Stimulated activated naive CD8-positive, alpha-beta T cell treated with anti-CD3 and anti-CD28 coated beads, Interleukin-15, Interleukin-2, amounts not matched to agents 100 ng/mL and 50 ng/mL, for 24 hours (primary cell): ENCODE measurements around the gene DENND1A.

Source experiments
- H3K27ac Mint-ChIP-seq: one replicate; pipeline ENCODE4 v1.8.0; 2021; ENCODE audit warnings: mild to moderate bottlenecking, mixed read lengths
- H3K27me3 Mint-ChIP-seq: one replicate; pipeline ENCODE4 v1.8.0; 2021; ENCODE audit warnings: mixed read lengths
- H3K36me3 Mint-ChIP-seq: one replicate; pipeline ENCODE4 v1.8.0; 2021; ENCODE audit warnings: low read depth, mixed read lengths
- H3K4me1 Mint-ChIP-seq: one replicate; pipeline ENCODE4 v1.8.0; 2021; ENCODE audit warnings: low read depth, mixed read lengths
- H3K4me3 Mint-ChIP-seq: one replicate; pipeline ENCODE4 v1.8.0; 2021; ENCODE audit warnings: mild to moderate bottlenecking, mixed read lengths
- H3K9me3 Mint-ChIP-seq: one replicate; pipeline ENCODE4 v1.8.0; 2021; ENCODE audit warnings: mixed read lengths

Gene DENND1A

DNA sequence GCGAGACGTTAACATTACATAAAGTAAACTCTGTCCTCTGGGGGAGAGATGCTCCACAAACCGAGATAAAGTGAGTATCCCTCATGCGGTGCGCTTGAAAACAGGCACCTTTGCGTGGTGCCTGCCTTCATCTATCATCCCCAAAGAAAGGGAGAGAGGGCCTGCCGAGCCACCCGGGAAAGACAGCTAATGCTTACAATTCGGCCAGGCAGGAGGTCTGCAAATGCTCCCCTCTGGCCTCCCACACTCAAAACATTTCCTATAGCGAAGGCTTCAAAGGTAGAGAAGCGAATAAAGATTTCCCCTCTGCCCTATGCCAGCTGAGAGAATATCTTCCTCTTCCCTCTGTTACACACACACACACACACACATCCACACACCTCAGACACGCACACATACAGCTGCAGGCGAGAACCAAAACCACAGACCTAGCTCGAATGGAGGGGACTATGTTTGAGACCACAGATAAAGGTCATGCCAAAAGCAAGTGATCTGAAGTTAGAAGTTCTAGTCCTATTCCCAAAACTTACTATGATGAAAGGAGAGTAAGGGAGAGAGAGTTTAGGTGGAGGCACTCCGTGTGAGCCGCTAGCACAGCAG is 441.1 kb downstream of the DENND1A start:
- Mint-ChIP-seq H3K4me1 (no peaks in the 10 kb centered on the region), H3K36me3 (no peaks in the 10 kb centered on the region), H3K4me3 (no peak overlapping the region), H3K27ac (no peak overlapping the region), H3K9me3 (no peaks in the 10 kb centered on the region), H3K27me3 (no peaks in the 10 kb centered on the region)

DNA sequence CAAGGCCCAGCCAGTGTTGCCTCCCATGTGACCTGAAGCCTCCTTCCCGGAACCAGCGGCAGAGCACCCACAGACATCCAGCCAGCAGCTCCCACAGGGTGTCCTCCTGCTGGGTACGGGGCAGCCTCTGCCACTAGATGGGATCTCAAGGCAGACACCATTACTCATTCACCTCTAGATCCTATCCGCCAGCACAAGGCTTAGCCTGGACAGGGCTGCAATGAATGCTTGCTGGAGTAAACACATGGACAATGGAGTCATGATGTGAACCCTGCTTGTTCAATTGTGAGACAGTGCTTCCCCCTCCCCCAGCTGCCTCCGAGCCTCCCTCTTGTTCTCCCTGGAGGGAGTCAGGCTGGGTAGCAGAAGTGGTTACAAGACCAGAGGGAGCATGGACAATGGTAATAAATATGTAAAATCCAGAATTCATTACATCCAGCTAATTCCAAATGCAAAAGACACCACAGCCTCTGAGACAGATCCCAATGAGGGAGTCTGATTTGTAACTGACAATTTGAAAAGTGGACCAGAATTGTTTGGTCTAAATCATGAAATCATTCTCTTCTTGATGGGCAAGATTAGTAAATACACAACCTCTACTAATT is 441.9 kb downstream of the DENND1A start:
- H3K9me3 Mint-ChIP-seq = no peaks in the 10 kb centered on the region
- no peaks in the 10 kb centered on the region for H3K4me1 Mint-ChIP-seq
- H3K27me3 Mint-ChIP-seq = no peaks in the 10 kb centered on the region
- H3K36me3 Mint-ChIP-seq = no peaks in the 10 kb centered on the region
- H3K27ac Mint-ChIP-seq = no peak overlapping the region
- no peak overlapping the region for H3K4me3 Mint-ChIP-seq

DNA sequence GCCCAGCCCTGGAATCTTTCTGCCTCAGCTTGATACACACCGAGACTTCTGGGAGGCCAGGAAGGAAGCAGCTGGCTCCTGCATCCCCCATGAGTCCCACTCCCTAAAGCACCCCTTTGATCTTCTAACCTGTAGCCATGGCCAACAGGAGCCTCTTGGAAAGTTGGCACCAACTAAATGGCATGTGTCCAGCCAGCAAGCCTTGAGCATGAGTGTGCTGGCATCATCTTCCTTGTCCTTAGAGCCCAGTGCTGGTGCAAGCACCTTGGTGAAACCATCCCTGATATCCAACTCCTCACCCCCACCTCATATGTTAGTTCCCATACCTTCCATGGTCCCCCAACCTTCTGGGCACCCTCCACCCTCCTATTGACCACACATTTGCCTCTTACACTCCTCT is 443.5 kb downstream of the DENND1A start:
- H3K27ac Mint-ChIP-seq = no peak overlapping the region
- no peaks in the 10 kb centered on the region for H3K36me3 Mint-ChIP-seq
- no peaks in the 10 kb centered on the region for H3K4me1 Mint-ChIP-seq
- no peaks in the 10 kb centered on the region for H3K9me3 Mint-ChIP-seq
- no peaks in the 10 kb centered on the region for H3K27me3 Mint-ChIP-seq
- no peak overlapping the region for H3K4me3 Mint-ChIP-seq

DNA sequence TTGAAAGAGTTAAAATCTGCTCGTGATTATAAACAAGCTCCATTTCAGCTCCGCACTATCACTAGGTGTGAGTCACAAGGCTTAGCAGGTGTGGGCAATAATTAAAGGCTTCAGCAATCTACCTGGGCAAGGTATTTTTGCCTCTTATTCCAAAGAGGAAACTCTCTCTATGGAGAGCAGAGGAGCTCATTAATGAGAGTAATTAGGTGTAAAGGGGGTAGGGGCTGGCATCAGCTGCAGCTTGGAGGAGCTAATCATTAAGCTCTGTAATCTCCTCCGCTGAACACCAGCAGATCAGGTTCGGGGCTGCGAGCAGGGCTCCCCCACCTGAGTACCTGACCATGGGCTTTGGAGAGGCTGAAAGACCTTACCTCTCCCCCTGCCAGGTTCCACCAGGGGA is 444.7 kb downstream of the DENND1A start:
- no peak overlapping the region for H3K4me3 Mint-ChIP-seq

DNA sequence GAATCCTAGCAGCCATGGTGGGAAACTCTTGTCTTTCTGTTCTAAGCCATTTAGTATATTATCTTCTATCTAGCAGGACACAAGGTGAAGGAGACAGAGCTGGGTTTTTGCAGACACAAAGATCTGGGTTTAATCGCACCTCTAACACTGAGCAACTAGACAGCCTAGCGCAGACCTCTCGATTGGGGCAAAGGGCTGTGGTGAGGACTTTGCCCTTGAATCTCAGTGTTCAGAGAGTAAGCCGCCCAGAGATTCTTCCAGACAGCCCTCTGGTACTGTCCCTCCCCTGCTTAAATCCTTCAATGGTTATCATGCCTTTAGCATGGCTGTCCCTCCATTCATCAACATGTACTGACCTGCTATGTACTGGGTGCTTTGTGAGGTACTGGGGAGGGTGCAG is 445.8 kb downstream of the DENND1A start:
- H3K36me3 Mint-ChIP-seq = no peaks in the 10 kb centered on the region

More for the DNA sequence above, 444.7 kb downstream of the DENND1A start:
- H3K27ac Mint-ChIP-seq = no peak overlapping the region
- H3K4me1 Mint-ChIP-seq = no peaks in the 10 kb centered on the region
- H3K9me3 Mint-ChIP-seq = no peaks in the 10 kb centered on the region
- H3K27me3 Mint-ChIP-seq = no peaks in the 10 kb centered on the region
- H3K36me3 Mint-ChIP-seq = no peaks in the 10 kb centered on the region

DNA sequence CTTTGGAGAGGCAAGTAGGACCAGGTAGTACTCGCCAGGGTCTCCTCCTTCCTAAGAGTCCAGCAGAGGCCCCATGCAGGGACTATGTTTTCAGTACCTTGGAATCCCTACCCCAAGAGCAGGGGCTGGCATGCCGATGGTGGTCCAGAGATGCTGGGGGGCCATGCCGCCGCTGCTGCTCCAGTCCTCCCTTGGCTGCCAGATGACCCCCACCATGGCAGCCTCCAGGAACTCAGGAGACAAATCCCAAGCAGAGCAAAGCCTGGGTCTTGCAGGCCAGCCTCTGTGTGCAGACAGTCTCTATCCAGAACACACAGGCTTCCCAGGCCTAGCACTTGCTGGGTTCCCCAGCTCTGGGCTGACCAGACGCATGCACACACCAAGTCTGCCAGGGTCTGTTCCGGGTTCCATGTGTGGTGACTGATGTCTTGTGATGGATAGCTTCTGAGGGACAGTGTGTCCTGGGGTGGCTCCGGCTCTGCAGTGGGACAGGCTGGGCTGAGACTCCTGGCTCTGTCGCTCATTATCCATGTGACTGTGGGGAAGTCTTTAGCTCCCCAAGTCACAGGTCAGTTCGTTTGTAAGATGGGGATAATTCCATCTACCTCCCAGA is 446.6 kb downstream of the DENND1A start:
- H3K9me3 Mint-ChIP-seq = no peaks in the 10 kb centered on the region
- no peaks in the 10 kb centered on the region for H3K27me3 Mint-ChIP-seq
- H3K27ac Mint-ChIP-seq = no peak overlapping the region
- H3K36me3 Mint-ChIP-seq = no peaks in the 10 kb centered on the region
- H3K4me3 Mint-ChIP-seq = no peak overlapping the region
- H3K4me1 Mint-ChIP-seq = no peaks in the 10 kb centered on the region

More for the DNA sequence above, 445.8 kb downstream of the DENND1A start:
- Mint-ChIP-seq H3K4me1 (no peaks in the 10 kb centered on the region), H3K4me3 (no peak overlapping the region), H3K27ac (no peak overlapping the region), H3K27me3 (no peaks in the 10 kb centered on the region), H3K9me3 (no peaks in the 10 kb centered on the region)

DNA sequence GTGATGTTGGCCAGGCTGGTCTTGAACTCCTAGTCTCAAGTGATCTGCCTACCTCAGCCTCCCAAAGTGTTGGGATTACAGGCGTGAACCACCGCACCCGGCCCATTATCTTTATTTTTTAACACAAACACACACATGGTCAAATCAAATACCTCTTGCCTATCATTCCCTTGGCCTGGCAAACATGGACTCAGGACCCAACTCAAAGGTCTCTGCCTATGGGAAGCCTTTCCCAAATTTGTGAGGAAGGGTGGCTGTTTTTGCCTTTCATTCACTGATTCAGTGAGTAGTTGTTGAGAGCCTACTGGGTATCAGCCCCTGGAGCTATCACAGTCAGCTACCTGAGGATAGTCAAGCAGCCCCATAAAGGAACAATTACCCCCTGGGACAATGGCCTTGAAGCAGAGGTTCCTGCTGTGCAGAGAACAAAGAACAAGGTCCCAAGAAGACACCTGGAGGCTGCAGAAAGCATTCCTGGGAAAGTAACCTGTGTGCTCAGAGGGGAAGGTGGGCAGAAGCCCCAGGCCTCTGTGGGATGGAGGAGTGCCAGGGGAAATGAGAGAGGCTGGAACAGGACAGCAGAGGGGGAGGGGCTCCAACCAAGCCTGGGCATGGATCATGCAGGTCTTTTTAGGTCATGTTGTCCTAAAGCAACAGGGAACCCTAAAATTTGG is 447.5 kb downstream of the DENND1A start:
- Mint-ChIP-seq H3K4me1 (no peaks in the 10 kb centered on the region), H3K9me3 (no peaks in the 10 kb centered on the region), H3K27ac (no peak overlapping the region)

DNA sequence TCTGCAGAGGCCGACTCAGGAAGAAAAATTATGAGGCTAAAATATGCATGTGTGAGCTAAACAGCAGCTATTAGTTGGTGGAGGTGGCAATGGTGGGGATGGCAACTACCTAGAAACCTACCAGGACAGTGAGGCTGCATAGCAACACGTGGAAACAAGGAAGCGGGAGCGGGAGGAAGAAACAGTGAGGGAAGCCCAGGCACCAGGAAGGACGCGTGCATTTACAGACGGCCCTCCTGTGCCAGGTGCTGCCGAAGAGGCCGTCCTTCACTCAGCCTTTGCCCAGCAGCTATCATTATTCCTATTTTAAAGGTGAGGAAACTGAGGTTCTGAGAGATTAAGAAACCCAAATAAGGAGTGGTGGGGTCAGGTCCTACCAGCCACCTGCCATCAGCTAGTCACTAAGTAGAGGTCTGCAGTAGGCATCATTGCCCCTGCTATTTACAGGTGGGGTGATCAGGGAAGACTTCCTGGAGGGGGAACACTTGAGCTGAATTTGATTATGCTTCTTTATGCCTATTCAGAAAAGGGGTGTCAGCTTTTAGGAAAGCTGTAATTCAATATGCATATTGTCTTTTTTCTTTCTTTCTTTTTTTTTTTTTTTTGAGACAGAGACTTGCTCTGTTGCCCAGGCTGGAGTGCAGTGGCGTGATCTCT is 448.6 kb downstream of the DENND1A start:
- H3K36me3 Mint-ChIP-seq = no peaks in the 10 kb centered on the region
- H3K9me3 Mint-ChIP-seq = no peaks in the 10 kb centered on the region
- no peaks in the 10 kb centered on the region for H3K4me1 Mint-ChIP-seq
- no peak overlapping the region for H3K27ac Mint-ChIP-seq
- no peak overlapping the region for H3K4me3 Mint-ChIP-seq
- H3K27me3 Mint-ChIP-seq = no peaks in the 10 kb centered on the region

More for the DNA sequence above, 447.5 kb downstream of the DENND1A start:
- Mint-ChIP-seq H3K36me3 (no peaks in the 10 kb centered on the region), H3K27me3 (no peaks in the 10 kb centered on the region), H3K4me3 (no peak overlapping the region)

DNA sequence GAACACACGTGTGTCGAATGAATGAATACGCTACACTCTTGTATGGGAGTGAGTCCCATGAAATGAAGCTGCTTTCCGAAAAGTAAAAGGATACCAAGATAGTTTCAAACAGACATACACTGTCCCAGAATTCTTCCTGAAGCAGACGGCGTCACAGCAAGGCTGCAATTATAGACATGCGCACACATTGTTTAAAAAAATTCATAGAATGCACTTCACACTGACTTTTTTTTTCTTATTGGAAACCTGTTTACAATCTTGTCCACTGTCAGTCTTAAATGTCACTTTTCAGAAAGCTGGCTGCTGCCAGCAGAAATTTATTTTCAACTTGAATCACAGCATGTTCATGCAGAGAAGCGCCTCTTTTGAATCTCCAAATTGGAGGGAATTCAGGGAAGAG is 449.1 kb downstream of the DENND1A start:
- Mint-ChIP-seq H3K36me3 (no peaks in the 10 kb centered on the region), H3K4me3 (no peak overlapping the region), H3K27me3 (no peaks in the 10 kb centered on the region), H3K9me3 (no peaks in the 10 kb centered on the region), H3K4me1 (no peaks in the 10 kb centered on the region), H3K27ac (no peak overlapping the region)

DNA sequence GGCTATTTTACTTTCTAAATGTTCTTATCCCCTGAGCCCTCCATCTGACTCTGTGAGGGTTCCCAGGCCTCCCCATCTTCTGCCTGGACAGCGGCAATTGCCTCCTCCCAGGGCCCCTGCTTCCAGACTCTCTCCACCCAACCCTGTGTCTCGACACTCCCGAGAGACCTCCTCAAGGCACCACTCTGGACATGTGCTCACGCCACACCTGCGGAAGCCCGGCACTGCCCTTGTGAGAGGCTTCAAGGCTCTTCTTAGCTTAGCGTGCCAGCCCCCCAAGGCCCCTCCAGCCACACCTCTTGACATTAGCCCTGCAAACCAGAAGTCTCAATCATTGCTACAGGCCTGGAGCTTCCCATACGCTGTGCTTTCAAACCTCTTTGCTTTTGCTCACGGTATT is 449.8 kb downstream of the DENND1A start:
- Mint-ChIP-seq H3K9me3 (no peaks in the 10 kb centered on the region), H3K36me3 (no peaks in the 10 kb centered on the region), H3K27me3 (no peaks in the 10 kb centered on the region), H3K4me3 (no peak overlapping the region), H3K4me1 (no peaks in the 10 kb centered on the region), H3K27ac (no peak overlapping the region)

DNA sequence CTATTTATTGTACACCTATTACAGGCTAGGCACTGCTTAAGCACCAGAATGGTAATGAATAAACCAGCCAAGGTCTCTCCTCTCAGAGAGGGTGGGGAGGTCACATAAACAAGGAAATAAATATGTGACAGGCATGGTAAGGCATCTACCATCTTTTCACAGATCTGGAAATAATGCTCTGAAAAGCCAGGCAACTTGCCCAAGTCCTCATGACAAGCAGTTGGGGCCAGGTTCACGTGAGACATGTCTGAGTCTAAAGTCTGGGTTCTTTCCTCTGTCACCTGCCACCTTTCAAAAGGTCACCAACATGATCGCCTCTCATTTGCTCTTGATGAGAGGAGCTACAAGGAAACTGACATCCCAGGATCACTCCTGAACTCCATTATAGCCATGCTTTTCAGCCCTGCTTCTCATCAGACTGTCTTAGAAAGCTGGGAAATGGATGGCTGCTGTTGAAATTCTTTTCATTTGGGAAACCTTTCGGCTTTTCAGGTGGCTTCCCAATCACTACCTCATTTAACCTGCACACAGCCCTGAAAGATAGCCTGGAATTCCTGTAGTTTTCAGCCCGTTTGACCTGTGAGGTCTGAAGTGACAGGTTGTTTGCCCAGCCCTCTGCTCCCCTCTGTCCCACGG is 450.8 kb downstream of the DENND1A start:
- Mint-ChIP-seq H3K9me3 (no peaks in the 10 kb centered on the region), H3K27ac (no peak overlapping the region), H3K36me3 (no peaks in the 10 kb centered on the region), H3K4me1 (no peaks in the 10 kb centered on the region), H3K4me3 (no peak overlapping the region), H3K27me3 (no peaks in the 10 kb centered on the region)

DNA sequence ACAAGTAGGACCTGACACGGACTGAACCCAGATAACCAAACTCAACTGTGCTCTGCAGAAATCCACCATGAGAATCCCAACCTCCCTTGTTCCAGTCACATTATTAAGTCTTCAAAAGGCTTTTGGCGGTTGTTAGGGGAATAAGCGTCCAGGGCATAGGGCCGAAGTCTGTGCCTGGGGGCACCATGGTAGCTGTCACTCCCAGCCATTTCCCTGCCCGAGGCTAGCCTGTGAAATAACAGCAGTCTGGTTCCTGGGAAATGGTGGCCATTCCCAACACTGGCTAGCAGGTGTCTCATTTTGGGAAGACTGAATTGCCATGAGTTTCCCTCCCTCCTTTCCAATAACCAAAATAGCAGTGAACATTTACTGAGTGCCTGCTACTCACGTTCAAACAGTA is 451.8 kb downstream of the DENND1A start:
- Mint-ChIP-seq H3K4me1 (no peaks in the 10 kb centered on the region), H3K36me3 (no peaks in the 10 kb centered on the region), H3K27me3 (no peaks in the 10 kb centered on the region), H3K4me3 (no peak overlapping the region), H3K9me3 (no peaks in the 10 kb centered on the region), H3K27ac (no peak overlapping the region)

DNA sequence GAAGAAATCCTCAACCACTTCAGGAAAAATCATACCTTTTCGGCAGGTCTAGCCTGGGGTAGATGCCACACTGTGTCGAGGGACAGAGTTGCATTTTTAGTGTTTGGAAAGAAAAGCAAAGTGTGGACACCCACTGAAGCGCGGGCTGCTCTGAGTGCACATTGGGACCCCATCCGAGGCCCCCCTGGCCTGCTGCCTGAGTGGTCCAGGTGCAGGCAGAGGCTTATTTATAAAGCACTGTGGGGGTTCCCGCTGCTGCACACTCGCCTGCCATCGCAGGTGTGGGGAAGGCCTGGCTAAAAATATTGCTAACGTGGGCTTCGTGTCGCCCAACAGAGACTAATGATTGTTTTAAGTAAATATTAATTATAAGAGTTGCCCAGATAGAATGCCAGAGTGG is 454.5 kb downstream of the DENND1A start:
- H3K27me3 Mint-ChIP-seq = no peaks in the 10 kb centered on the region

DNA sequence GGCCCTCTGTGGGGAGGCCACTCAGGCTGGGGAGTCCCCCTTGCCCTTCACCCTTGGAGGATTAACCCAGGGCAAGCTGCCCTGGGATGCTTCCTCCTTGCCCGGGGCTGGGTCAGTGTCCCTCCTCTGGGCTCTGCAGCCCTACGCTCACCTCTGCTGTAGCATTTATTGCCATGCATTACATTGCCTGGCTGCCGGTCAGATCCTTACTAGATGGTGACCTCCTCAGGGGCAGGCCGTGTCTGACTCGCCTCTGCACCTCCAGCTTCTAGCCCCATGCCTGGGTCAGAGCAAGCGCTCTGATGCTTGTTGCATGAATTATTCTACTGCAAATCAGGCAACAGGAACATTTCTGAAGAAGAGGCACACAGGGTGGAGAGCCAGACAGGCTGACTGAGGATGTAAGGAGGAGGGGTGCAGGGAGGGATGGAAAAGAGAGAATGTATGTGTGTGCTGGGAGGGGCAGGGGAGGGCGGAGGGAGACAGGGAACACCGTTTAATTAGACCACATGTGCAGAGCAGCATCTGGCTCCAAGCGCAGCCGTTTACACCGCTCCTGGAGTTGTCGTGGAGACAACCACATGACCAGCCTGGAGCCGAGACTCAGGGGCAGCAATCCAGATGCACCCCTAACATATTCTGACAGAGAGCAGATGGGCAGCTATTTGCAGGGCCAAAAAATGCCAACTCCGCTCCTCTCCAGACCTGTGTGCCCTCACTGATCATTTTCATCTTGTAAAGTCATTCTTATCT is 456.9 kb downstream of the DENND1A start:
- H3K4me3 Mint-ChIP-seq = no peak overlapping the region
- H3K4me1 Mint-ChIP-seq = no peaks in the 10 kb centered on the region
- H3K27ac Mint-ChIP-seq = no peak overlapping the region
- no peaks in the 10 kb centered on the region for H3K36me3 Mint-ChIP-seq
- no peaks in the 10 kb centered on the region for H3K9me3 Mint-ChIP-seq
- no peaks in the 10 kb centered on the region for H3K27me3 Mint-ChIP-seq

More for the DNA sequence above, 454.5 kb downstream of the DENND1A start:
- no peaks in the 10 kb centered on the region for H3K4me1 Mint-ChIP-seq
- H3K36me3 Mint-ChIP-seq = no peaks in the 10 kb centered on the region
- H3K9me3 Mint-ChIP-seq = no peaks in the 10 kb centered on the region
- no peak overlapping the region for H3K27ac Mint-ChIP-seq
- no peak overlapping the region for H3K4me3 Mint-ChIP-seq
